ENCODE data around the gene SLC13A4.

- no peak for TF ChIP-seq CTCF (IDR thresholded peaks at IDR 0.05; ENCODE audit: insufficient read depth, low read depth, low read length)
- TF ChIP-seq EZH2 (IDR thresholded peaks at IDR 0.05; ENCODE audit: insufficient read depth, low read length) = no peak
Observed at GRCh38 chr7:135706858-135707569, 21.0 kb downstream of the SLC13A4 start.

All from astrocyte (in vitro differentiated cells and primary cell).